ENCODE measurements around the gene KRTAP9-2. TPM values are rescaled to one million over a fixed set of nuclear protein-coding genes. Genes with fewer than 3 reads are reported as not detected.
"Not testable (repeated sequence)": the region's sequence is repeated elsewhere in the genome, so short reads cannot be mapped to it uniquely, and the experiment has no call there.

Gene KRTAP9-2
- total RNA-seq, 2 experiments from 2014 or later: not detected

GRCh38 chr17:41211845-41212466 is 14.5 kb upstream of the KRTAP9-2 start:
- H3K4me1 Mint-ChIP-seq: no peaks in the 10 kb centered on the region
- H3K9me3 Mint-ChIP-seq (ENCODE audit: low read depth): no peaks in the 10 kb centered on the region
- DNase-seq (no peak), ATAC-seq (no peak)
- no peak overlapping the region for H3K27ac Mint-ChIP-seq
- H3K27me3 Mint-ChIP-seq: peaks cover 36% of the 10 kb centered on the region
- no peaks in the 10 kb centered on the region for H3K36me3 Mint-ChIP-seq
- CTCF ChIA-PET: interaction anchor here (0.8 to 1.3 kb wide), 2 partner anchors 9 to 110 kb away, joined by 3 read pairs; no protein-coding TSS in a partner anchor
- no peak overlapping the region for H3K4me3 Mint-ChIP-seq

- ATAC-seq (no peak), DNase-seq (no peak)
- Mint-ChIP-seq H3K27ac (no peak overlapping the region), H3K27me3 (peaks cover 40% of the 10 kb centered on the region), H3K36me3 (no peaks in the 10 kb centered on the region), H3K4me1 (no peaks in the 10 kb centered on the region), H3K4me3 (no peak overlapping the region), H3K9me3 (ENCODE audit: low read depth) (no peaks in the 10 kb centered on the region)
- CTCF ChIA-PET: interaction anchor here (1.3 kb wide), 1 partner anchor 110 kb away, joined by 3 read pairs; no protein-coding TSS in a partner anchor
These were observed 13.8 kb upstream of the KRTAP9-2 start for GRCh38 chr17:41212524-41213169.

GRCh38 chr17:41215681-41216080 is 10.8 kb upstream of the KRTAP9-2 start:
- H3K4me1 Mint-ChIP-seq: no peaks in the 10 kb centered on the region

GRCh38 chr17:41223821-41224220 is 2.6 kb upstream of the KRTAP9-2 start:
- Mint-ChIP-seq H3K9me3 (ENCODE audit: low read depth) (no peaks in the 10 kb centered on the region), H3K27me3 (peaks cover 25% of the 10 kb centered on the region), H3K4me1 (no peaks in the 10 kb centered on the region), H3K36me3 (no peaks in the 10 kb centered on the region), H3K27ac (no peak overlapping the region), H3K4me3 (no peak overlapping the region)
- DNase-seq (no peak), ATAC-seq (no peak)
- CTCF ChIA-PET: no interaction called here

More at GRCh38 chr17:41215681-41216080, 10.8 kb upstream of the KRTAP9-2 start:
- no peaks in the 10 kb centered on the region for H3K36me3 Mint-ChIP-seq
- H3K27ac Mint-ChIP-seq: no peak overlapping the region
- H3K27me3 Mint-ChIP-seq: peaks cover 24% of the 10 kb centered on the region
- no peaks in the 10 kb centered on the region for H3K9me3 Mint-ChIP-seq (ENCODE audit: low read depth)
- DNase-seq (no peak), ATAC-seq (no peak)
- no peak overlapping the region for H3K4me3 Mint-ChIP-seq
- CTCF ChIA-PET: no interaction called here

- CTCF ChIA-PET: no interaction called here
- H3K36me3 Mint-ChIP-seq: no peaks in the 10 kb centered on the region
- no peak overlapping the region for H3K27ac Mint-ChIP-seq
- H3K27me3 Mint-ChIP-seq: peaks cover 20% of the 10 kb centered on the region
- no peaks in the 10 kb centered on the region for H3K9me3 Mint-ChIP-seq (ENCODE audit: low read depth)
- ATAC-seq: no peak
- no peak overlapping the region for H3K4me3 Mint-ChIP-seq
- no peaks in the 10 kb centered on the region for H3K4me1 Mint-ChIP-seq
- DNase-seq: no peak
These were observed 397 bp upstream of the KRTAP9-2 start for GRCh38 chr17:41226051-41226450.

- H3K4me1 Mint-ChIP-seq: no peaks in the 10 kb centered on the region
- H3K27me3 Mint-ChIP-seq: peaks cover 29% of the 10 kb centered on the region
- H3K4me3 Mint-ChIP-seq: no peak overlapping the region
- DNase-seq (no peak), ATAC-seq (no peak)
- no peak overlapping the region for H3K27ac Mint-ChIP-seq
- H3K36me3 Mint-ChIP-seq: no peaks in the 10 kb centered on the region
- no peaks in the 10 kb centered on the region for H3K9me3 Mint-ChIP-seq (ENCODE audit: low read depth)
- CTCF ChIA-PET: no interaction called here
These were observed 3.6 kb downstream of the KRTAP9-2 start for GRCh38 chr17:41230094-41230493.

GRCh38 chr17:41231731-41232130 is 5.3 kb downstream of the KRTAP9-2 start:
- CTCF ChIA-PET: no interaction called here
- H3K4me3 Mint-ChIP-seq: no peak overlapping the region
- H3K27ac Mint-ChIP-seq: no peak overlapping the region
- ATAC-seq (no peak), DNase-seq (no peak)
- no peaks in the 10 kb centered on the region for H3K36me3 Mint-ChIP-seq
- no peaks in the 10 kb centered on the region for H3K4me1 Mint-ChIP-seq
- H3K27me3 Mint-ChIP-seq: peaks cover 34% of the 10 kb centered on the region
- no peaks in the 10 kb centered on the region for H3K9me3 Mint-ChIP-seq (ENCODE audit: low read depth)

- DNase-seq; H3K4me3 Mint-ChIP-seq; ATAC-seq; H3K27ac Mint-ChIP-seq; H3K9me3 Mint-ChIP-seq (ENCODE audit: low read depth); H3K36me3 Mint-ChIP-seq; CTCF ChIA-PET; H3K4me1 Mint-ChIP-seq: not testable (repeated sequence)
- H3K27me3 Mint-ChIP-seq: peaks cover 34% of the 10 kb centered on the region
These were observed 6.1 kb downstream of the KRTAP9-2 start, which contains the start of gene KRTAP9-3 for GRCh38 chr17:41232399-41233105. Gene KRTAP9-3, plus strand, starts transcription at chr17:41232449. Its CDS starts 53 bp downstream, at chr17:41232502.

GRCh38 chr17:41237116-41237515 is 10.7 kb downstream of the KRTAP9-2 start:
- H3K27me3 Mint-ChIP-seq: peaks cover 42% of the 10 kb centered on the region
- H3K27ac Mint-ChIP-seq; DNase-seq; H3K4me1 Mint-ChIP-seq; CTCF ChIA-PET; H3K9me3 Mint-ChIP-seq (ENCODE audit: low read depth); H3K4me3 Mint-ChIP-seq; H3K36me3 Mint-ChIP-seq; ATAC-seq: not testable (repeated sequence)

- DNase-seq; H3K4me3 Mint-ChIP-seq; H3K36me3 Mint-ChIP-seq; H3K4me1 Mint-ChIP-seq; ATAC-seq; H3K27ac Mint-ChIP-seq; H3K9me3 Mint-ChIP-seq (ENCODE audit: low read depth); CTCF ChIA-PET: not testable (repeated sequence)
- peaks cover 41% of the 10 kb centered on the region for H3K27me3 Mint-ChIP-seq
These were observed 11.5 kb downstream of the KRTAP9-2 start, which contains the start of gene KRTAP9-8 for GRCh38 chr17:41237949-41238437. Gene KRTAP9-8, plus strand, starts transcription at chr17:41237999. Its CDS starts 53 bp downstream, at chr17:41238052.

GRCh38 chr17:41246995-41247787 is 20.7 kb downstream of the KRTAP9-2 start:
- H3K36me3 Mint-ChIP-seq; ATAC-seq; CTCF ChIA-PET; DNase-seq; H3K4me1 Mint-ChIP-seq; H3K27ac Mint-ChIP-seq; H3K9me3 Mint-ChIP-seq (ENCODE audit: low read depth); H3K4me3 Mint-ChIP-seq: not testable (repeated sequence)
- peaks cover 40% of the 10 kb centered on the region for H3K27me3 Mint-ChIP-seq

GRCh38 chr17:41249637-41250240 is 23.3 kb downstream of the KRTAP9-2 start, which contains the start of gene KRTAP9-4:
Gene KRTAP9-4, plus strand, starts transcription at chr17:41249687. Its CDS starts 34 bp downstream, at chr17:41249721.
- CTCF ChIA-PET, H3K27ac Mint-ChIP-seq: not testable (repeated sequence)
- H3K27me3 Mint-ChIP-seq: peaks cover 43% of the 10 kb centered on the region

More at GRCh38 chr17:41249637-41250240, 23.3 kb downstream of the KRTAP9-2 start, which contains the start of gene KRTAP9-4:
- H3K36me3 Mint-ChIP-seq; DNase-seq; H3K4me1 Mint-ChIP-seq; H3K9me3 Mint-ChIP-seq (ENCODE audit: low read depth); H3K4me3 Mint-ChIP-seq; ATAC-seq: not testable (repeated sequence)

Measured in activated CD8-positive, alpha-beta memory T cell treated with anti-CD3 and anti-CD28 coated beads, Interleukin-2, amount 10 ng/mL, durations not matched to agents 7 days and 5 days (primary cell).